ENCODE results near the gene YBX2.

Gene YBX2

GRCh38 chr17:7328009-7328408 is 33.6 kb upstream of the YBX2 start:
- H3K27ac Mint-ChIP-seq: peak overlapping the region; percentile 22
- no peaks in the 10 kb centered on the region for H3K27me3 Mint-ChIP-seq (ENCODE audit: low read depth)
- peaks cover 4% of the 10 kb centered on the region for H3K36me3 Mint-ChIP-seq (ENCODE audit: low read depth)
- H3K4me1 Mint-ChIP-seq (ENCODE audit: low read depth): peaks cover 24% of the 10 kb centered on the region
- peak overlapping the region; percentile 87 for H3K4me3 Mint-ChIP-seq
- H3K9me3 Mint-ChIP-seq: no peaks in the 10 kb centered on the region

- Mint-ChIP-seq H3K4me1 (ENCODE audit: low read depth) (peaks cover 20% of the 10 kb centered on the region), H3K27me3 (ENCODE audit: low read depth) (no peaks in the 10 kb centered on the region), H3K9me3 (no peaks in the 10 kb centered on the region), H3K27ac (no peak overlapping the region), H3K36me3 (ENCODE audit: low read depth) (peaks cover 4% of the 10 kb centered on the region), H3K4me3 (no peak overlapping the region)
These were observed 33.1 kb upstream of the YBX2 start for GRCh38 chr17:7327501-7327900.

- Mint-ChIP-seq H3K27ac (no peak overlapping the region), H3K36me3 (ENCODE audit: low read depth) (peaks cover 9% of the 10 kb centered on the region), H3K4me1 (ENCODE audit: low read depth) (peaks cover 16% of the 10 kb centered on the region), H3K4me3 (no peak overlapping the region), H3K27me3 (ENCODE audit: low read depth) (no peaks in the 10 kb centered on the region), H3K9me3 (no peaks in the 10 kb centered on the region)
These were observed 32.6 kb upstream of the YBX2 start for GRCh38 chr17:7327056-7327455.

- H3K9me3 Mint-ChIP-seq: no peaks in the 10 kb centered on the region
- no peak overlapping the region for H3K4me3 Mint-ChIP-seq
- peaks cover 16% of the 10 kb centered on the region for H3K36me3 Mint-ChIP-seq (ENCODE audit: low read depth)
- H3K27ac Mint-ChIP-seq: no peak overlapping the region
- peaks cover 16% of the 10 kb centered on the region for H3K4me1 Mint-ChIP-seq (ENCODE audit: low read depth)
- H3K27me3 Mint-ChIP-seq (ENCODE audit: low read depth): no peaks in the 10 kb centered on the region
These were observed 31.7 kb upstream of the YBX2 start for GRCh38 chr17:7326186-7326585.

GRCh38 chr17:7325031-7325528 is 30.6 kb upstream of the YBX2 start:
- H3K27ac Mint-ChIP-seq: peak overlapping the region; percentile 26
- H3K36me3 Mint-ChIP-seq (ENCODE audit: low read depth): peaks cover 17% of the 10 kb centered on the region
- no peaks in the 10 kb centered on the region for H3K27me3 Mint-ChIP-seq (ENCODE audit: low read depth)
- H3K9me3 Mint-ChIP-seq: no peaks in the 10 kb centered on the region
- peaks cover 16% of the 10 kb centered on the region for H3K4me1 Mint-ChIP-seq (ENCODE audit: low read depth)
- no peak overlapping the region for H3K4me3 Mint-ChIP-seq

GRCh38 chr17:7324438-7324779 is 30.0 kb upstream of the YBX2 start:
- Mint-ChIP-seq H3K9me3 (no peaks in the 10 kb centered on the region), H3K36me3 (ENCODE audit: low read depth) (peaks cover 17% of the 10 kb centered on the region), H3K4me3 (no peak overlapping the region), H3K27ac (no peak overlapping the region), H3K4me1 (ENCODE audit: low read depth) (peaks cover 12% of the 10 kb centered on the region), H3K27me3 (ENCODE audit: low read depth) (no peaks in the 10 kb centered on the region)

GRCh38 chr17:7323731-7324437 is 29.4 kb upstream of the YBX2 start:
- no peak overlapping the region for H3K4me3 Mint-ChIP-seq
- no peaks in the 10 kb centered on the region for H3K9me3 Mint-ChIP-seq
- peaks cover 18% of the 10 kb centered on the region for H3K36me3 Mint-ChIP-seq (ENCODE audit: low read depth)
- H3K4me1 Mint-ChIP-seq (ENCODE audit: low read depth): peaks cover 12% of the 10 kb centered on the region
- H3K27ac Mint-ChIP-seq: no peak overlapping the region
- H3K27me3 Mint-ChIP-seq (ENCODE audit: low read depth): no peaks in the 10 kb centered on the region

- H3K9me3 Mint-ChIP-seq: no peaks in the 10 kb centered on the region
These were observed 28.2 kb upstream of the YBX2 start for GRCh38 chr17:7322520-7323194.

GRCh38 chr17:7321466-7321865 is 27.0 kb upstream of the YBX2 start:
- Mint-ChIP-seq H3K36me3 (ENCODE audit: low read depth) (peaks cover 28% of the 10 kb centered on the region), H3K4me1 (ENCODE audit: low read depth) (peaks cover 6% of the 10 kb centered on the region), H3K27ac (no peak overlapping the region), H3K9me3 (no peaks in the 10 kb centered on the region), H3K4me3 (no peak overlapping the region), H3K27me3 (ENCODE audit: low read depth) (no peaks in the 10 kb centered on the region)

More at GRCh38 chr17:7322520-7323194, 28.2 kb upstream of the YBX2 start:
- H3K36me3 Mint-ChIP-seq (ENCODE audit: low read depth): peaks cover 24% of the 10 kb centered on the region
- H3K27ac Mint-ChIP-seq: no peak overlapping the region
- H3K4me1 Mint-ChIP-seq (ENCODE audit: low read depth): peaks cover 5% of the 10 kb centered on the region
- H3K4me3 Mint-ChIP-seq: no peak overlapping the region
- no peaks in the 10 kb centered on the region for H3K27me3 Mint-ChIP-seq (ENCODE audit: low read depth)

- no peaks in the 10 kb centered on the region for H3K27me3 Mint-ChIP-seq (ENCODE audit: low read depth)
- H3K9me3 Mint-ChIP-seq: no peaks in the 10 kb centered on the region
- H3K36me3 Mint-ChIP-seq (ENCODE audit: low read depth): peaks cover 39% of the 10 kb centered on the region
- H3K4me3 Mint-ChIP-seq: peak overlapping the region; percentile 10
- H3K4me1 Mint-ChIP-seq (ENCODE audit: low read depth): peaks cover 17% of the 10 kb centered on the region
- no peak overlapping the region for H3K27ac Mint-ChIP-seq
These were observed 23.9 kb upstream of the YBX2 start for GRCh38 chr17:7318121-7318860.

- peak overlapping the region; percentile 71 for H3K4me3 Mint-ChIP-seq
- no peaks in the 10 kb centered on the region for H3K9me3 Mint-ChIP-seq
- peak overlapping the region; percentile 41 for H3K27ac Mint-ChIP-seq
- H3K27me3 Mint-ChIP-seq (ENCODE audit: low read depth): no peaks in the 10 kb centered on the region
- peaks cover 27% of the 10 kb centered on the region for H3K4me1 Mint-ChIP-seq (ENCODE audit: low read depth)
- peaks cover 45% of the 10 kb centered on the region for H3K36me3 Mint-ChIP-seq (ENCODE audit: low read depth)
These were observed 22.8 kb upstream of the YBX2 start for GRCh38 chr17:7317161-7317803.

- peak overlapping the region; percentile 88 for H3K4me3 Mint-ChIP-seq
- peaks cover 36% of the 10 kb centered on the region for H3K4me1 Mint-ChIP-seq (ENCODE audit: low read depth)
- H3K27me3 Mint-ChIP-seq (ENCODE audit: low read depth): no peaks in the 10 kb centered on the region
- H3K27ac Mint-ChIP-seq: peak overlapping the region; percentile 89
- peaks cover 47% of the 10 kb centered on the region for H3K36me3 Mint-ChIP-seq (ENCODE audit: low read depth)
- no peaks in the 10 kb centered on the region for H3K9me3 Mint-ChIP-seq
These were observed 21.3 kb upstream of the YBX2 start for GRCh38 chr17:7315570-7316235.

- peak within 1 kb of the TSS; percentile 88 for H3K4me3 Mint-ChIP-seq
- no peaks in the 10 kb centered on the region for H3K9me3 Mint-ChIP-seq
- H3K27me3 Mint-ChIP-seq (ENCODE audit: low read depth): no peaks in the 10 kb centered on the region
- peaks cover 55% of the 10 kb centered on the region for H3K36me3 Mint-ChIP-seq (ENCODE audit: low read depth)
- H3K27ac Mint-ChIP-seq: peak within 1 kb of the TSS; percentile 89
- H3K4me1 Mint-ChIP-seq (ENCODE audit: low read depth): peaks cover 43% of the 10 kb centered on the region
These were observed 20.5 kb upstream of the YBX2 start, which contains the start of gene GPS2 for GRCh38 chr17:7314719-7315569. TSS of gene GPS2 (minus strand) at chr17:7315360. CDS start at chr17:7315052, 308 bp downstream.

Measured in T-helper 1 cell treated with Interleukin-12 subunit alpha and Interleukin-12 subunit beta and Interleukin-4 antibody, amounts not matched to agents 30 μg/mL and 1 μg/mL, for 36 hours (primary cell).